ENCODE results near the gene GON4L. TPM values are rescaled to one million over a fixed set of nuclear protein-coding genes. Genes with fewer than 3 reads are reported as not detected.

Gene GON4L
- total and polyA plus RNA-seq, 2 of the 4 experiments (the other 2 are of a cell fraction): 21.2 to 30.3 TPM

DNA sequence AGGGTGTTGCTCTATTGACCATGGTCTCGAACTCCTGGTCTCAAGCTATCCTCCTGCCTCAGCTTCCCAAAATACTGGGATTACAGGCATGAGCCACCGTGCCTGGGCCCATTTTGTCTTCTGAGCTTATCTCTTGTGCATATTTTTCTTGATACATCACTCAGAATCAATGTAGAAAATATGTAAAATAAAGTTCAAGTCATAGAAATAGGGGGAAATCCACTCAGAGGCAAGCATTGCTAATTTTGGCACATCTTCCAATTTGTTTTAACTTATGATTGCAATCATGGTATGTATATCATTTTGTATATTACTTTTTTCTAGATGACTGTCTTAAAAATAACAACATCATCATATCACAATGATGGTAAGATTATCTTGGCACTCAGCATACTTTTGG lies 32.6 kb upstream of the GON4L start:
- in situ Hi-C loops (cut with MboI; ENCODE audit: low sequenced_read_pairs) (no loop called here), dilution Hi-C loops (cut with HindIII; ENCODE audit: low sequenced_read_pairs, unreplicated experiment) (no loop called here), intact Hi-C loops (cut with micrococcal nuclease) (no loop called here)
- Histone ChIP-seq H4K91ac (ENCODE audit: insufficient read depth, low read depth, low read length) (no peak overlapping the region), H2AFZ (replicated peaks; ENCODE audit: low read length, poor library complexity) (no peak overlapping the region), H4K5ac (ENCODE audit: low read depth, low read length) (no peak overlapping the region), H3K56ac (ENCODE audit: extremely low read depth, insufficient read depth, low read length) (no peak overlapping the region), H3K4me2 (ENCODE audit: low read depth, low read length) (no peak overlapping the region), H4K8ac (ENCODE audit: low read depth in 2 of 2, low read length in 2 of 2) (peak overlapping the region in 1 of 2 experiments; percentile 50; a peak in 2 of 4 replicates), H3K27ac (ENCODE audit: insufficient read depth, low read length) (peak overlapping the region; percentile 49; the same call in 1 of the 2 replicates), H2AK5ac (ENCODE audit: low read depth, low read length) (no peak overlapping the region; the same call in 1 of the 2 replicates), H2AK9ac (replicated peaks; ENCODE audit: low read depth, low read length, poor library complexity) (no peak overlapping the region), H3K4me3 (ENCODE audit: insufficient read depth, low read depth, low read length) (no peak overlapping the region), H3K9me1 (ENCODE audit: insufficient read depth, low read length) (peaks cover 6% of the 10 kb centered on the region), H4K20me1 (ENCODE audit: insufficient read depth, low read length) (no peaks in the 10 kb centered on the region; the same call in 1 of the 2 replicates), H3K9me3 (ENCODE audit: control insufficient read depth, insufficient read depth, low read length) (no peaks in the 10 kb centered on the region), H3K14ac (replicated peaks; ENCODE audit: low read depth, low read length) (no peak overlapping the region), H2BK120ac (ENCODE audit: low read depth, low read length) (0 out of 2 replicates have a peak overlapping the region, but pooled peaks have one; percentile 63), H2BK15ac (ENCODE audit: low read depth, low read length) (peak overlapping the region; percentile 36; the same call in 2 of the 3 replicates), H3K79me1 (ENCODE audit: low read depth in 1 of 2, low read length in 2 of 2) (peaks cover 0 to 9% of the 10 kb centered on the region in 2 experiments; a peak in 2 of 4 replicates), H3K27me3 (ENCODE audit: control insufficient read depth, insufficient read depth, low read length) (no peaks in the 10 kb centered on the region), H3K18ac (ENCODE audit: low read depth, low read length) (peak overlapping the region; percentile 44; the same call in 1 of the 2 replicates), H3K4me1 (ENCODE audit: control insufficient read depth, insufficient read depth, low read length) (peaks cover 21% of the 10 kb centered on the region), H3K23ac (ENCODE audit: low read depth, low read length) (no peak overlapping the region), H3K4ac (ENCODE audit: low read depth, low read length) (no peak overlapping the region), H2BK20ac (ENCODE audit: low read depth, low read length) (no peak overlapping the region), H3K36me3 (ENCODE audit: control insufficient read depth, insufficient read depth, low read length) (no peaks in the 10 kb centered on the region), H3K9ac (ENCODE audit: low read depth, low read length) (no peak overlapping the region), H2BK5ac (ENCODE audit: low read depth, low read length, poor library complexity, severe bottlenecking) (peak overlapping the region; percentile 93)
- DNase-seq: peak; percentile 66
- no TSS peak for BruUV-seq (replicated peaks)
- WGBS, 2 experiments (ENCODE audit: extremely low coverage in 2 of 2, insufficient read length in 1 of 2): no CpG with 5 or more reads among the region's 2 CpGs
- TF ChIP-seq NFE2L2 (IDR thresholded peaks at IDR 0.05; ENCODE audit: low read depth, low read length): no peak
- TF ChIP-seq SMC3 (IDR thresholded peaks at IDR 0.05; ENCODE audit: low read depth, low read length): no peak
- TF ChIP-seq MXI1 (IDR thresholded peaks at IDR 0.05; ENCODE audit: borderline replicate concordance, low read depth, low read length): no peak
- no peak for TF ChIP-seq RFX5 (IDR thresholded peaks at IDR 0.05; ENCODE audit: low read depth, low read length)
- peak; percentile 12; the same call in 1 of the 2 replicates for ATAC-seq (ENCODE audit: low read depth)
- POLR2A ChIA-PET (ENCODE audit: unreplicated experiment): no interaction called here
- CTCF ChIA-PET: interaction anchor here (0.6 to 1.3 kb wide), 3 partner anchors 18 to 763 kb away, joined by 3 read pairs; no protein-coding TSS in a partner anchor

Data from IMR-90 (cell line).